Measurements from ENCODE around the gene SVBP.
"Not testable (repeated sequence)": the region's sequence is repeated elsewhere in the genome, so short reads cannot be mapped to it uniquely, and the experiment has no call there.

The SVBP gene

GRCh38 chr1:42841010-42841409 is 23.8 kb upstream of the SVBP start:
- DNase-seq = peak in 1 of 2 experiments; percentile 27

GRCh38 chr1:42838482-42839190 is 21.4 kb upstream of the SVBP start:
- DNase-seq = no peak

GRCh38 chr1:42837709-42838108 is 20.5 kb upstream of the SVBP start:
- DNase-seq = no peak

DNA sequence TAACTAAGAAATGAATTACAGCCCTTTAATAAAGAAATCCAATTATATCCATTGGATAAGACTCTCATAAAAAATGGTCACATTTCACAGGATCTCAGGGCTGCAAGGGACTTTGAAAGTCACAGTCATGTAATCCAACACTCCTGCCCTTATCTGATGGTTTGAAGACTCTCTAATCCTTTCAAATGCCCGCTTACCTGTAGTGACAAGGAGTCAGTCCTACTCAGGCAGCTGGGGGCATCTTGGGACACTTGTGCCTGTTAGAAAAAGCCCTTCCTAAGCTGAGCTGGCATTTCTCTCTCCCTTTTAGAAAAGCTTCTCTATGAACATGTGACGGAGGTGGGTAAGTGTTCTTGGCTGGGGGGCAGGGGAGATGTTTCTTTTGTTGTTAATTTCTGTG is 18.2 kb upstream of the SVBP start:
- DNase-seq = no peak

GRCh38 chr1:42834803-42835202 is 17.6 kb upstream of the SVBP start:
- DNase-seq = no peak

GRCh38 chr1:42833981-42834380 is 16.8 kb upstream of the SVBP start:
- DNase-seq = no peak

GRCh38 chr1:42832641-42833240 is 15.5 kb upstream of the SVBP start:
- DNase-seq = no peak

DNA sequence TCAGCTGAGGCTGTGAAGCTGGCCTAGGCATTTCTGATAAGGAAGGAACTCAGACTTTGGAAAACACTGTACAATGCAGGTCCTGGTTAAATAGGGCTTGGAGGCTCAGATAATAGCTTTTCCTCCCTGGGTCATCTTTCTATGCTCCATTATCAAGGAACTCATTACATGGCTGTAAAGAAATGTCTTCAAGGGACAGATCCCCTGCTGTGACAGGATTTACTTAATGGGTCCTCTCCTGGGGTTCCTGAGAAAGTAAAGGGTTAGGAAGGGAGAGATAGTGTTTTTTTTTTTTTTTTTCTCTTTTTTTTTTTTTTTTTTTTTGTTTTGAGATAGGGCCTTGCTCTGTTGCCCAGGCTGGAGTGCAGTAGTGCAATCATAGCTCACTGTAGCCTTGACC is 14.1 kb upstream of the SVBP start:
- DNase-seq = no peak

- no peak for DNase-seq
Measured at GRCh38 chr1:42830631-42831030, 13.4 kb upstream of the SVBP start.

GRCh38 chr1:42825036-42825851 is 8.0 kb upstream of the SVBP start:
- no peak for DNase-seq

- no peak for DNase-seq
Measured at GRCh38 chr1:42824481-42825035, 7.4 kb upstream of the SVBP start.

DNA sequence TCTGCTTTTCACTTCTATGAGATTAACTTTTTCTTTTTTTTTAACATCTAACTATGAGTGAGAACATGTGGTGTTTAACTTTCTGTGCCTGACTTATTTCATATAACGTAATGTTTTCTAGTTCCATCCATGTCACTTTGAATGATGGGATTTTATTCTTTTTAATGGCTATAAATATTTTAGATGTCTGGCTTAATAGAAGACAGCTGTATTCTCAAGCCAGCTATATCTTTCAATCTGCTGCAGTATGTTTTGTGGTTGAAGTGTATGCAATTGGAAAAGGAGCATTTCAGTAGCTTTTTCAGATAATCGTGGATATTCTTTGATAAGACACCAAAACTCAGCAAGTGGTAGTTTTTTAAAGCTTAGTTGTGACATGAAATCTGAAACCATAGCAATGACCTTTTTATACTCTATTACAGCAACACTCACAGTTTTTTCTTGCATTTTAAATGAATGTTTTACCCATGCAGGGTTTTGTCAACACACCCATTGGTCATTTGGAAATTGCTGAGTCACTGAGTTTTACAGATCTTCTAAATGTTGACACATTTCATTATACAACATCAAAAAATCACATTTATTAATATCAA is 5.7 kb upstream of the SVBP start:
- DNase-seq = no peak

GRCh38 chr1:42821690-42822089 is 4.5 kb upstream of the SVBP start:
- no peak for DNase-seq

GRCh38 chr1:42820813-42821212 is 3.6 kb upstream of the SVBP start:
- DNase-seq = no peak

DNA sequence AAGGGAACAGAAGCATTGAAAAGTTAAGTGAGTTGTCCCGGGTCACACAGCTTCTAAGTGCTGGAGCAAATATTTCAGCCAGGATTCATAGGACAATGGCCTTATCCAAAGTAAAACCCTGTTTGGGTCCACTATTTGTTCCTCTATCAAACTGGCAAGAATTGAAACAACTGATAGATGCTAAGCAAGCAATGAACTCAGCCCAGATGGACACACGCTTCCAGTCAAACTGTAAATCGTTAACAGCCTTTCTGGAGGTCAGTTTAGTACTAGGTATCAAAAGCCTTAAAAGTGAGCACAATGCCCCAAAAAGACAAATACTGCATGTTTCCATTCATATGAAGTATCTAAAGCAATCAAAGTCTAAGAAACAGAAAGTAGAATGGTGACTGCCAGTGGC is 779 bp upstream of the SVBP start:
- no peak for DNase-seq

DNA sequence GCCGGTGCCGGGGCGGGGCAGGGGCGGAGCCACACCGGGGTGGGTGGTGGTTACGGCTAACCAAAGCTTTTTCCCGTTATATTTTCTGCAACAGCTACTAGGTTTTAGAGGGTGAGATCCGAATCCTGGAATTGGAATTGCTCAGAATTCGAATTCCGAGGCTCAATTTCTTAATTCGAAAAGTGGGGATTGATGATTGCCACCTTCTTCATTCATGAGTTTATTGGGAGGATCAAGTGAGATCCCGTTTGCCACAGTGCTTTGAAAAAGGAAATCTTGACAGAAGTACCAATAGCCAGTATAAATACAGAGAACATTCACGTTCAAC is 207 bp upstream of the SVBP start:
- DNase-seq = no peak

- DNase-seq = no peak
Measured at GRCh38 chr1:42815941-42816584, 1.1 kb downstream of the SVBP start.

DNA sequence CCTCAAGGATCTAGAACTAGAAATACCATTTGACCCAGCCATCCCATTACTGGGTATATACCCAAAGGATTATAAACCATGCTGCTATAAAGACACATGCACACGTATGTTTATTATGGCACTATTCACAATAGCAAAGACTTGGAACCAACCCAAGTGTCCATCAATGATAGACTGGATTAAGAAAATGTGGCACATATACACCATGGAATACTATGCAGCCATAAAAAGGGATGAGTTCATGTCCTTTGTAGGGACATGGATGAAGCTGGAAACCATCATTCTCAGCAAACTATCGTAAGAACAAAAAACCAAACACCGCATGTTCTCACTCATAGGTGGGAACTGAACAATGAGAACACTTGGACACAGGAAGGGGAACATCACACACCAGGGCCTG is 2.4 kb downstream of the SVBP start:
- DNase-seq = not testable (repeated sequence)

DNA sequence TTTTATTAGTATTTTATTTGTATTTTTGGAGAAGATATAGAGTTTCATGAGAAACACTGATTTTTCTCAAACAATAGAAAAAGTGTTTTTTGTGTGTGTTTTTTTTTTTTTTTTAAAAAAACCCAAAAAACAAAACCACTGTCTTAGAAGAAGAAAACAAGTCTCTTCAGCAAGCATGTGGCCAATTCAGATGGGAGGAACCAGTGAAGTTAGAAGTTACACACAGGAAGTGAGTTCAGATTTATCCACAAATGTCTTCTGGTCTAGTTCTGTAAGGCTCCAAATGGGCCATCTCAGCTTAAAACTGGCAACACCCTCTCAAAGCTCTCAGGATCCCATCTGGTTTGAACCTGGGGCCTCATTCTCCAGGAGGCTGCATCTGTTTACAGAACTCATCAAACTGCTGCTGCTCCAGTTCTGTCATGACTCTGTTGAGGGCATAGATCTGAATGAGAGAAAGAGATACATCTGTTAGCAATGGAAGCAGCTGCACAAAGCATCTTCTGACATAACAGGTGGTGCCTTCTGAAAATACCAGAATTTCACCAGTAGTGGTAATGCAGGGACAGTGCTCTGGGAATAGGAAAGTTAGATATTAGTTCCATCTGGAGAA is 10.0 kb downstream of the SVBP start:
- DNase-seq = no peak

GRCh38 chr1:42806593-42806992 is 10.6 kb downstream of the SVBP start:
- DNase-seq = no peak

GRCh38 chr1:42806171-42806570 is 11.0 kb downstream of the SVBP start:
- no peak for DNase-seq

DNA sequence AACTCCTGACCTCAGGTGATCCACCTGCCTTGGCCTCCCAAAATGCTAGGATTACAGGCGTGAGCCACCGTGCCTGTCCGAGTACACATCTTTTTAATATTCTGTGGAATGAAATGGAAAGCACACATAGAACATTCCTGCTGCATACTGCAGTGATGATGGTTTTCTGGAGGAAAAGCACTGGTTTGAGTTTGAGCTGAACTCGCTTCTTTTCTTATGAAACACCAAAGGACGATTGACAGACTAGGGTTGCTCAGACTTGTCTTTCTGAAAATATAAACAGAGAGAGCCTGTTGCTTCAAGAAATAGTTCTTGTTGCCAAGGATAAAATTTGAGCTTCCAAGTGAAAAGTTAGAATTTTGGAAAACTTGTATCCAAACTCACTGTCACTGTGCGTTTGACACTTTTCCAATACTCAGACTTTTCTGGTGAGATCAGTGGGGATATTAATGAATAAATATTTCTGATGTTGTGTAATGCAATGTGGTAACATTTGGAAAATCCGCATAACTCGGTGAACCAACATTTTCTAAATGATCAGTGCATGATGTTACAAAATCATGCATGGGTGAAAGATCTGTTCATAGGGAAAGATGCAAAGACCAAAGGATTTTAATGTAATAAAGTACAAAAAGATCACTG is 15.2 kb downstream of the SVBP start:
- no peak for DNase-seq

Data from NCI-H446 (cell line).